ENCODE data around the gene RFX1.

GRCh38 chr19:13930402-13930801 lies 75.7 kb downstream of the RFX1 start:
- no peak for TF ChIP-seq GATA2 (IDR thresholded peaks at IDR 0.05; ENCODE audit: low read depth, low read length)
- no peak for TF ChIP-seq GATA3 (IDR thresholded peaks at IDR 0.05; ENCODE audit: low read depth, low read length)
